GM18520 (cell line): Measurements from ENCODE around the gene CHST1.

Experiments used
- ATAC-seq: cut with Tn5 transposase; IDR thresholded peaks from one replicate; pipeline ENCODE4 v1.9.1; 2021; ENCODE audit not compliant: unreplicated experiment

The CHST1 gene

GRCh38 chr11:45607995-45608394, 57.4 kb downstream of the CHST1 start:
- no peak for ATAC-seq

GRCh38 chr11:45606514-45607281, 58.7 kb downstream of the CHST1 start:
- ATAC-seq, result no peak

- ATAC-seq, result no peak
Observed at GRCh38 chr11:45605051-45605450, 60.4 kb downstream of the CHST1 start.

GRCh38 chr11:45603946-45604682, 61.3 kb downstream of the CHST1 start:
- no peak for ATAC-seq

- ATAC-seq, result no peak
Observed at GRCh38 chr11:45599161-45599943, 66.1 kb downstream of the CHST1 start.
